Kidney epithelial cell (primary cell): ENCODE results near the gene THTPA. TPM values are rescaled to one million over a fixed set of nuclear protein-coding genes. Genes with fewer than 3 reads are reported as not detected.
A peak's percentile ranks its signal among the peaks of the same experiment; 100 is the strongest.

ENCODE experiments used
- DNase-seq: peaks from one replicate; pipeline ENCODE4 v3.0.0-alpha.2; 2010; ENCODE audit warnings: low read depth
- H3K27me3 ChIP-seq: 2 replicates; pipeline ENCODE4 v1.6.0; 2011; ENCODE audit warnings: low read length; ENCODE audit not compliant: control insufficient read depth, insufficient read depth
- H3K36me3 ChIP-seq: 2 replicates; pipeline ENCODE4 v1.5.1; 2011; ENCODE audit warnings: low read length; ENCODE audit not compliant: control insufficient read depth, insufficient read depth
- H3K4me3 ChIP-seq: 2 replicates; pipeline ENCODE4 v1.5.1; 2011; ENCODE audit warnings: low read depth, mild to moderate bottlenecking, control low read depth, low read length
- CTCF ChIP-seq: IDR thresholded peaks from 2 replicates; pipeline ENCODE4 v1.5.1; 2011; ENCODE audit warnings: mild to moderate bottlenecking, moderate library complexity, low read length, control low read depth, inconsistent platforms; ENCODE audit not compliant: insufficient read depth, poor library complexity, severe bottlenecking
- total RNA-seq: library from RNA; depleted of rRNA; stranded (reverse); fragments of >200 nt; gene quantifications from 2 replicates; pipeline ENCODE4 v1.2.3, GENCODE V29; 2015

The THTPA gene
- 5.7 and 8.5 TPM in 2 replicates for total RNA-seq

GRCh38 chr14:23555882-23556699, at the start of gene THTPA:
TSS of gene THTPA (plus strand) at chr14:23556271. CDS start at chr14:23556758, 487 bp downstream.
- Histone ChIP-seq H3K36me3 (peaks cover 4% of the 10 kb centered on the region), H3K4me3 (peak within 1 kb of the TSS; percentile 91), H3K27me3 (no peaks in the 10 kb centered on the region)
- TF ChIP-seq CTCF: no peak
- peak; percentile 73 for DNase-seq

GRCh38 chr14:23512156-23512555, 43.9 kb upstream of the THTPA start:
- Histone ChIP-seq H3K27me3 (no peaks in the 10 kb centered on the region), H3K4me3 (no peak overlapping the region), H3K36me3 (no peaks in the 10 kb centered on the region)
- TF ChIP-seq CTCF: no peak
- no peak for DNase-seq

GRCh38 chr14:23513005-23513817, 42.9 kb upstream of the THTPA start:
- Histone ChIP-seq H3K27me3 (no peaks in the 10 kb centered on the region), H3K36me3 (no peaks in the 10 kb centered on the region), H3K4me3 (no peak overlapping the region)
- no peak for DNase-seq
- TF ChIP-seq CTCF: no peak

- no peaks in the 10 kb centered on the region for H3K36me3 ChIP-seq
- no peak for TF ChIP-seq CTCF
- H3K4me3 ChIP-seq: no peak overlapping the region
- no peak for DNase-seq
- H3K27me3 ChIP-seq: no peaks in the 10 kb centered on the region
Observed at GRCh38 chr14:23513818-23514643, 42.0 kb upstream of the THTPA start.

GRCh38 chr14:23514644-23514957, 41.5 kb upstream of the THTPA start:
- TF ChIP-seq CTCF: no peak
- H3K36me3 ChIP-seq: no peaks in the 10 kb centered on the region
- no peak overlapping the region for H3K4me3 ChIP-seq
- H3K27me3 ChIP-seq: no peaks in the 10 kb centered on the region
- no peak for DNase-seq
